HG03108 (cell line): ENCODE measurements around the gene HSP90AB1.
"Not testable (repeated sequence)": the region's sequence is repeated elsewhere in the genome, so short reads cannot be mapped to it uniquely, and the experiment has no call there.

ENCODE experiments used
- ATAC-seq: cut with Tn5 transposase; IDR thresholded peaks from one replicate; pipeline ENCODE4 v1.9.1; 2021; ENCODE audit warnings: moderate library complexity; ENCODE audit not compliant: unreplicated experiment

The HSP90AB1 gene

GRCh38 chr6:44222486-44223318, 24.2 kb upstream of the HSP90AB1 start:
- ATAC-seq, result no peak

GRCh38 chr6:44223319-44224028, 23.4 kb upstream of the HSP90AB1 start, which contains the start of gene SLC29A1:
Gene SLC29A1 (plus strand): TSS chr6:44223595. CDS start chr6:44227314, 3,719 bp downstream.
- peak; percentile 32 for ATAC-seq

GRCh38 chr6:44224029-44224964, 22.6 kb upstream of the HSP90AB1 start:
- peak; percentile 7 for ATAC-seq

- no peak for ATAC-seq
These were observed 22.0 kb upstream of the HSP90AB1 start for GRCh38 chr6:44224965-44225305.

- ATAC-seq, result no peak
These were observed 21.1 kb upstream of the HSP90AB1 start for GRCh38 chr6:44225579-44226325.

GRCh38 chr6:44226368-44227147, 20.3 kb upstream of the HSP90AB1 start:
- no peak for ATAC-seq

GRCh38 chr6:44227148-44227793, 19.6 kb upstream of the HSP90AB1 start:
- ATAC-seq, result no peak

GRCh38 chr6:44228031-44228430, 18.9 kb upstream of the HSP90AB1 start:
- ATAC-seq, result no peak

GRCh38 chr6:44228433-44228832, 18.5 kb upstream of the HSP90AB1 start:
- no peak for ATAC-seq

- ATAC-seq, result no peak
These were observed 18.1 kb upstream of the HSP90AB1 start for GRCh38 chr6:44228836-44229235.

- ATAC-seq, result no peak
These were observed 17.4 kb upstream of the HSP90AB1 start for GRCh38 chr6:44229376-44230033.

- no peak for ATAC-seq
These were observed 16.7 kb upstream of the HSP90AB1 start for GRCh38 chr6:44230034-44230675.

- ATAC-seq, result not testable (repeated sequence)
These were observed 15.5 kb upstream of the HSP90AB1 start for GRCh38 chr6:44231426-44231825.

- no peak for ATAC-seq
These were observed 14.0 kb upstream of the HSP90AB1 start for GRCh38 chr6:44232676-44233566.

- no peak for ATAC-seq
These were observed 13.3 kb upstream of the HSP90AB1 start for GRCh38 chr6:44233567-44234100.

- no peak for ATAC-seq
These were observed 12.5 kb upstream of the HSP90AB1 start for GRCh38 chr6:44234101-44235025.
